Coronary artery (tissue), 2 donors: ENCODE results near the gene HIBADH.

Experiments used
- DNase-seq: peaks from one replicate; pipeline ENCODE4 v3.0.0-alpha.2; 2017; ENCODE audit warnings: low spot score
- H3K27ac ChIP-seq, 2 donors: fragments of 200-600 bp; sonication (generic); one replicate each; pipeline ENCODE4 v1.5.1; 2016 to 2019
- H3K4me3 ChIP-seq: fragments of 200-600 bp; sonication (generic); 2 replicates; pipeline ENCODE4 v1.5.1; 2016; ENCODE audit warnings: mild to moderate bottlenecking, moderate library complexity
- CTCF ChIP-seq: fragments of 200-600 bp; sonication (generic); IDR thresholded peaks from one replicate; pipeline ENCODE4 v1.5.1; 2019; ENCODE audit warnings: antibody characterized with exemption

Gene HIBADH

DNA sequence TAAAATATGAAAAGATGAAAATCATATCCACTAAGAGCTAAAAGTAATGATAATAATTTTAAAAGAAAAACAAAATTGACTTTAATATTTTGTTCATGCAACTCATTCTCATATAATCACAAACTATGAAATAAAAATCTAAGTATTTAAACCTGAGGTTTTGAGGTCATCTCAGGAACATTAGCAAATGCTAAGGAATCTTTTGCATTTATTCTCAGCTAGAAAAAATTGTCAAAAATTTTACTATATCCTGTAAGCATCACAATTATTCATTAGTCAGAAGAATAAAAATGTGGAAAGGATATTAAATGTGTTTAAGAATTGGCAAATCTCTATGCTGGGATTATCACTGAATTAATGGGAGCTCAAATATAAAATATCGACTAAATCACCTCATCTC is 40.5 kb upstream of the HIBADH start:
- Histone ChIP-seq H3K4me3 (no peak overlapping the region), H3K27ac (no peak overlapping the region)
- DNase-seq: no peak
- TF ChIP-seq CTCF: no peak

GRCh38 chr7:27700501-27700900 is 37.8 kb upstream of the HIBADH start:
- Histone ChIP-seq H3K4me3 (no peak overlapping the region), H3K27ac (no peak overlapping the region)
- no peak for TF ChIP-seq CTCF
- DNase-seq: no peak

DNA sequence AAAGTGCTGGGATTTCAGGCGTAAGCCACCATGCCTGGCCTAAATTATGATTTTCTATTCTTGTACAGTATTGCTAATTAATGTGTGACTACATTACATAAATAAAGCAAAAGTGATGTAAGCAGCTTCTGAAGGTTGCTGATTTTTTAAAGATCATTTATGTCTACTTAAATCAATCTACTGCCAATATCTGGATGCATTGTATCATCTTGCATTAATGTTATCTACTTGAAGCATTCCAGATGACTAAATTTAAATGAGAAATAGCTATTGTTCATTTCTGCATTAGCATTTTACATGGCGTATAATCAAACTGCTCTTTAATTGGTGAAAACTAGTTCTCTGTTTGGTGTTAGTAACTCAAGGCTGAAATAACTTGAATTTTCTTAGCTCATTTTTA is 37.1 kb upstream of the HIBADH start:
- Histone ChIP-seq H3K4me3 (no peak overlapping the region), H3K27ac (no peak overlapping the region)
- DNase-seq: no peak
- no peak for TF ChIP-seq CTCF

DNA sequence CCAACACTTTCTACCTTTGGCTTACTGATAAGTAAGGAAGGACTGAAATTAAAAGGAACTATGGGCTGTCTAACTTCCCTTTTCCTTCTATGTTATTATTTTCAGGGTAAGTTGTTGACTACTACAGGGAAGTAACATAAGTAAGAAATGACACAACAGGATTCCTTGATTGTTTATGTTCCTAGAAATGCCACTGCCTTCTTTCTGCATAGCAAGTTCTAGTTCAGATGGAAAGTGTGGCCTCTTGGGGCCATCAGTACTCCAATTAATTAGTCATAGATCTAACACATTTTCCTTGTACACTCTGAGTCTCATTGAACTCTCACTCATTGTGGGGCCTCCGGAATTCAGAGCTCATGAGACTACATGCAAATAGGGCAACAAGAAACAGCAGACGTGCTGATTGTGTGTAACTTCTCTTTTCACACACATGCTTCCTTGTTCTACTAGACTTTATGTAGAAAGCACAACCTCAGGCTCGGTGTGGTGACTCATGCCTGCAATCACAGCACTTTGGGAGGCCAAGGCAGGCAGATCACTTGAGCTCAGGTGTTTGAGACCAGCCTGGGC is 35.3 kb upstream of the HIBADH start:
- no peak for DNase-seq
- no peak for TF ChIP-seq CTCF
- Histone ChIP-seq H3K4me3 (no peak overlapping the region), H3K27ac (peak overlapping the region in 1 of 2 donors; percentile 26)

DNA sequence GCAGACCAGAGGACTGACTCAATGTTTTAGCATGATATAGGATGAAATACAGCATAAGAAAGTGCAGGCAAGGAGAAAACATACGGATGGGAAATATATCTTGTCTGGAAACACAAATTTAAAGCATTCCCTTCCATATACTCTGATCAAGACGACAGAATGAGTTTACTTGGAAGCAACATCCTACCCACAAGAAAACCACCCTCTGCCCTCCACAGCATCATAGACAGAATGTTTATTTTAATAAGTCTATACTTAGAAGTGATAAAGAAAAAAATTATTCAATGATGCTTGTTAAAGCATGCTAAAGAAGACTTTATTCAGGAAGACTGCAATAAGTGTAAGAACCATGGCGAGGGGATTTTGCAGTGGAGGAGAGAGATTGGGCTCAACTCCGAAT is 32.4 kb upstream of the HIBADH start:
- no peak for DNase-seq
- TF ChIP-seq CTCF: no peak
- Histone ChIP-seq H3K27ac (no peak overlapping the region), H3K4me3 (no peak overlapping the region)

DNA sequence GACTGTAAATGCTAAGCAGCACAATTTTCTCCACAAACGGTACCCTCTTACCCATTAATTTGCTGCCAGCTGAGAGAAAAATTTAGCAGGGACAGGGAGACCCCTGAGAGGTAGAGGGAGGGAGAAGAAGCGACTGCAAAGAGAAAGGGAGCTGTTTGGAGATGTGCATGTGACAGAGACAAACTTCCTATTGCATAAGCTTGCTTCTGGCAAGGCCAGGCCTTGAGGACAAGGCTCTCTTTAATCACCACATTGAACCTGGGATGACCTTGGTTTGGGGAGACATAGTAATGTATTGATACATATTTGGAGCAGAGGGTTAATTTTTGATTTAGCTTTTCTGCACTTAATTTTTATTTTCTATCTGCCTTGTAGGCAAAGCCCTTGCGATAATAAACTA is 31.1 kb upstream of the HIBADH start:
- Histone ChIP-seq H3K27ac (no peak overlapping the region), H3K4me3 (no peak overlapping the region)
- TF ChIP-seq CTCF: no peak
- no peak for DNase-seq

DNA sequence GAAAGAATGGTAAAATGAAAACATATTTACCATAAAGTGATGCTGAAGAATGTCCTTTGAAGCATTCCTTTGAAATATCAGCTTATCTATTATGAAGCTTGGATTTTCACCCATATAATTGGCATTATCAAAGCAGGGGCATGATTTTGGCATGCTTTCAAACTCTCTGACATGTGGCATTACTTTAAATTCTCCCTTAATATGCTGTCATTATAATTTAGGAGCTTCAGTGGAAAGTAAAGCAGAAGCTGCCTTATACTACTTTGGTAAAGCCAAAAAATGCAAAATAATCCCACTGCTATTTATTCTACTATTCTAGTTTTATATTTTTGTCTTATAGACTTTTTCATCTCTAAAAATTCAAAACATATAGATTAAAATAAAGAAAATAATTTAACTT is 28.0 kb upstream of the HIBADH start:
- Histone ChIP-seq H3K4me3 (no peak overlapping the region), H3K27ac (no peak overlapping the region)
- DNase-seq: no peak
- no peak for TF ChIP-seq CTCF
